ENCODE measurements around the gene BRME1.

Gene BRME1

GRCh38 chr19:13899912-13900584, 5.9 kb downstream of the BRME1 start:
- no peak for DNase-seq (ENCODE audit: low read depth)
- no peak for TF ChIP-seq CTCF (conservative IDR thresholded peaks at IDR 0.05; ENCODE audit: low read depth, low read length)
- H3K4me3 ChIP-seq (ENCODE audit: low read depth, low read length): no peak overlapping the region

GRCh38 chr19:13899393-13899792, 6.5 kb downstream of the BRME1 start:
- no peak for DNase-seq (ENCODE audit: low read depth)
- H3K4me3 ChIP-seq (ENCODE audit: low read depth, low read length): no peak overlapping the region
- no peak for TF ChIP-seq CTCF (conservative IDR thresholded peaks at IDR 0.05; ENCODE audit: low read depth, low read length)

- TF ChIP-seq CTCF (conservative IDR thresholded peaks at IDR 0.05; ENCODE audit: low read depth, low read length): no peak
Observed at GRCh38 chr19:13896227-13896626, 9.7 kb downstream of the BRME1 start.

DNA sequence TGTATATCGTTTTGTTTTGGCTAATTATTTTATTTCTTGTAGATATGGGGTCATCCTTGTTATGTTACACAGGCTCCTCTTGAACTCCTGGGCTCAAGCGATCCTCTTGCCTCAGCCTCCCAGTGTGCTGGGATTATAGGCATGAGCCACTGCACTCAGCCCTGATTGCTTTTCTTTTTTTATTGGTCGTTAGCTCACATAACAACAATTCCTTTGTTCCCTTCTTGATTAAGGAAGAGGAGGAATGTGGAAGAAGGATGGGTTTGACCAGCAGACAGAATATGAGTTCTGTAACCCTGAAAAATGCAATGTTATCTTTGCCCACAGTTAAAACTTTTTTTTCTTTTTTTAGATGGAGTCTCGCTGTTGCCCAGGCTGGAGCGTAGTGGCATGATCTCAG, 11.4 kb downstream of the BRME1 start:
- TF ChIP-seq CTCF (conservative IDR thresholded peaks at IDR 0.05; ENCODE audit: low read depth, low read length): no peak
- DNase-seq (ENCODE audit: low read depth): no peak
- H3K4me3 ChIP-seq (ENCODE audit: low read depth, low read length): no peak overlapping the region

More at GRCh38 chr19:13896227-13896626, 9.7 kb downstream of the BRME1 start:
- H3K4me3 ChIP-seq (ENCODE audit: low read depth, low read length): no peak overlapping the region
- no peak for DNase-seq (ENCODE audit: low read depth)

DNA sequence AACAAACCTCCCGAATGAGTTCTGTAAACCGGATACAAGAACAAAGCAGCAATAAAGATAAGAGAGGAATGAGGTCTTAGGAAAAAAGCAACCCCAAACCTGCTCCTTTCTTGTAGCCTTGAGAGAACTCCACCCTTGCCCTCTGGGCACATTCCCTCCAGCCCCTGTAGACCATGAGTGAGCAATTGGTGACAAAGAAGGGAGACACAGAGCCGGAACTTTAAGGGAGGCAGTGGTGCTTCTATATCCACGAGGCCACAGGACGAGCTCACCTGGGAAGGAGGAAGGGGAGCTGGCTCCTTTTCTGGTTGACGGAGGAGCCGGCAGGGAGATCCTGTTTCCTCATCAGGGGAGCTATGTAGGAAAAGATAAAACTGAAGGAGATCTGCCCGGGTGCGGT, 13.0 kb downstream of the BRME1 start:
- DNase-seq (ENCODE audit: low read depth): no peak
- TF ChIP-seq CTCF (conservative IDR thresholded peaks at IDR 0.05; ENCODE audit: low read depth, low read length): no peak
- no peak overlapping the region for H3K4me3 ChIP-seq (ENCODE audit: low read depth, low read length)

- no peak for TF ChIP-seq CTCF (conservative IDR thresholded peaks at IDR 0.05; ENCODE audit: low read depth, low read length)
- DNase-seq (ENCODE audit: low read depth): no peak
- H3K4me3 ChIP-seq (ENCODE audit: low read depth, low read length): no peak overlapping the region
Observed at GRCh38 chr19:13890136-13890535, 15.8 kb downstream of the BRME1 start.

DNA sequence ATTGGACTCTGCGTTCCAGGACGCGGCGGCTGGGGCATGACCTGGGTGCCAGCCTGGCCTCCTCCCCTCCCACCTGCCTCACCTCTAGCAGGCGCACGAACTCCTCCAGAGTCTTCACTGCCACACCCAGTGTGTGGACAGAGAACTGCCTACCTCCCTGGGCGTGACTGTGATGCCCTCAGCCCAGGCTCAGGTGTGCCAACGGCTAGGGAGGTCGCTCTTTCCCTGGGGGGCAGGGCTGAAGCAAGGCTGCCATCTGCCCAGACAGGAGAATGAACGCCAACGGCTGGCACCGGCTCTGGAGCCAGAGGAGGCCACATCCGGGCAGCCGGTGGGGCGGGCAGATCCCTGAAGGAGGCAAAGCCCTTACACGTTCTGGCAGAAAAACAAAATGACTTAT, 17.6 kb downstream of the BRME1 start:
- TF ChIP-seq CTCF (conservative IDR thresholded peaks at IDR 0.05; ENCODE audit: low read depth, low read length): no peak
- DNase-seq (ENCODE audit: low read depth): no peak
- H3K4me3 ChIP-seq (ENCODE audit: low read depth, low read length): no peak overlapping the region
